ENCODE data around the gene GPAT3. TPM values are rescaled to one million over a fixed set of nuclear protein-coding genes. Genes with fewer than 3 reads are reported as not detected.

The GPAT3 gene
- total RNA-seq (2021; ENCODE audit: unreplicated experiment): 15.1 TPM
- 7.6 TPM for polyA plus RNA-seq (2012; ENCODE audit: insufficient read length)
- percentile 61 among the genes with signal in this experiment for Bru-seq, nascent RNA
- BruChase-seq, experiment 1, labeled RNA remaining after a 2-hour chase: percentile 59 among the genes with signal in this experiment
- percentile 68 among the genes with signal in this experiment for BruChase-seq, experiment 2, labeled RNA remaining after a 6-hour chase
- long read RNA-seq, transcript GPAT3-201 (12 exons, 2,625 nt): major isoform, 31 of 51 reads
- long read RNA-seq, transcript GPAT3-202 (13 exons, 2,631 nt): minor isoform, 13 of 51 reads
- long read RNA-seq, partial matches to known transcripts: 1 of 51 reads
- long read RNA-seq, other reads (novel, unspliced or antisense): 6 of 51 reads

GRCh38 chr4:83535520-83536361 lies at the start of gene GPAT3:
Gene GPAT3, plus strand, starts transcription at chr4:83536108. Its CDS starts 515 bp downstream, at chr4:83536623.
- no TSS peak for BruUV-seq (replicated peaks)
- CTCF ChIA-PET: no interaction called here
- DNase-seq (ENCODE audit: low read depth, low spot score) (peak; percentile 54), ATAC-seq (peak; percentile 96)
- TF ChIP-seq POLR2AphosphoS5 (IDR thresholded peaks at IDR 0.05; ENCODE audit: low read depth, low read length): peak; percentile 53; the same call in 1 of the 2 replicates
- TF ChIP-seq CTCF (IDR thresholded peaks at IDR 0.05): no peak
- TF ChIP-seq SIN3A (IDR thresholded peaks at IDR 0.05; ENCODE audit: borderline replicate concordance, insufficient read depth, low read depth, low read length): 0 out of 2 replicates have a peak, but pooled peaks have one; percentile 63
- no peak for TF ChIP-seq TCF7L2 (IDR thresholded peaks at IDR 0.05; ENCODE audit: low read depth, low read length)
- no peaks in the 10 kb centered on the region; the same call in 1 of the 2 replicates for H3K36me3 ChIP-seq (ENCODE audit: control insufficient read depth, insufficient read depth, low read length)
- peak within 1 kb of the TSS; percentile 85 for H3K27ac ChIP-seq (ENCODE audit: low read length)
- H3K4me1 ChIP-seq (ENCODE audit: control insufficient read depth, insufficient read depth, low read length): peaks cover 13% of the 10 kb centered on the region
- no peaks in the 10 kb centered on the region for H3K27me3 ChIP-seq (ENCODE audit: control insufficient read depth, insufficient read depth, low read length)
- intact Hi-C loops (cut with micrococcal nuclease; ENCODE audit: unreplicated experiment) (no loop called here), in situ Hi-C loops (cut with HindIII; ENCODE audit: low pct_unique_long_range_greater_than_20kb, low sequenced_read_pairs) (no loop called here)
- peak within 1 kb of the TSS; percentile 75 to 91 for H3K4me3 ChIP-seq (ENCODE audit: low read depth in 2 of 2, low read length in 2 of 2)
- POLR2A ChIA-PET: interaction anchor here (0.7 to 0.8 kb wide), 2 partner anchors 12 to 19 kb away, joined by 3 to 9 read pairs; no protein-coding TSS in a partner anchor
- H3K9me3 ChIP-seq (ENCODE audit: control insufficient read depth, insufficient read depth, low read depth, low read length): no peaks in the 10 kb centered on the region

- no peak for ATAC-seq
- H3K4me3 ChIP-seq (ENCODE audit: low read depth in 2 of 2, low read length in 2 of 2): no peak overlapping the region
- peaks cover 5% of the 10 kb centered on the region; the same call in 1 of the 2 replicates for H3K4me1 ChIP-seq (ENCODE audit: control insufficient read depth, insufficient read depth, low read length)
- intact Hi-C loops (cut with micrococcal nuclease; ENCODE audit: unreplicated experiment) (no loop called here), in situ Hi-C loops (cut with HindIII; ENCODE audit: low pct_unique_long_range_greater_than_20kb, low sequenced_read_pairs) (no loop called here)
- POLR2A ChIA-PET: interaction anchor here (0.6 kb wide), 1 partner anchor 114 kb away, joined by 3 read pairs; no protein-coding TSS in a partner anchor
- no peaks in the 10 kb centered on the region; the same call in 1 of the 2 replicates for H3K36me3 ChIP-seq (ENCODE audit: control insufficient read depth, insufficient read depth, low read length)
- no peak for TF ChIP-seq REST (IDR thresholded peaks at IDR 0.05; ENCODE audit: insufficient read depth in 1 of 2, low read depth in 2 of 2, low read length in 1 of 2)
- TF ChIP-seq SIN3A (IDR thresholded peaks at IDR 0.05; ENCODE audit: borderline replicate concordance, insufficient read depth, low read depth, low read length): no peak
- no peak for TF ChIP-seq POLR2AphosphoS5 (IDR thresholded peaks at IDR 0.05; ENCODE audit: low read depth, low read length)
- TF ChIP-seq TCF7L2 (IDR thresholded peaks at IDR 0.05; ENCODE audit: low read depth, low read length): no peak
- TF ChIP-seq CTCF (IDR thresholded peaks at IDR 0.05): no peak
- no peak overlapping the region for H3K27ac ChIP-seq (ENCODE audit: low read length)
- DNase-seq (ENCODE audit: low read depth, low spot score): no peak
- CTCF ChIA-PET: no interaction called here
- no peaks in the 10 kb centered on the region for H3K9me3 ChIP-seq (ENCODE audit: control insufficient read depth, insufficient read depth, low read depth, low read length)
- H3K27me3 ChIP-seq (ENCODE audit: control insufficient read depth, insufficient read depth, low read length): no peaks in the 10 kb centered on the region
- no TSS peak for BruUV-seq (replicated peaks)
Measured at GRCh38 chr4:83486457-83487129, 49.3 kb upstream of the GPAT3 start.

Data from Panc1 (cell line).